Neural cell (in vitro differentiated cells): ENCODE data around the gene HEATR5A. TPM values are rescaled to one million over a fixed set of nuclear protein-coding genes. Genes with fewer than 3 reads are reported as not detected.
"Not testable (repeated sequence)": the region's sequence is repeated elsewhere in the genome, so short reads cannot be mapped to it uniquely, and the experiment has no call there.

Experiments used
- H2AFZ ChIP-seq: fragments of 200-600, 300-800 bp; sonication (generic), shearing (Covaris generic); 2 replicates; pipeline ENCODE4 v1.6.0; 2014; ENCODE audit warnings: low read depth, mild to moderate bottlenecking, antibody characterized with exemption, low read length, moderate library complexity
- H3F3A ChIP-seq: fragments of 200-600 bp; shearing (Covaris generic); 2 replicates; pipeline ENCODE4 v1.6.1; 2016; ENCODE audit warnings: mild to moderate bottlenecking, moderate library complexity, mixed read lengths, antibody characterized with exemption, low read length; ENCODE audit not compliant: insufficient read depth, poor library complexity, severe bottlenecking
- H3K27ac ChIP-seq: fragments of 200-600, 300-800 bp; sonication (generic), shearing (Covaris generic); 2 replicates; pipeline ENCODE4 v1.5.1; 2014; ENCODE audit warnings: mild to moderate bottlenecking, low read length, moderate library complexity
- H3K27me3 ChIP-seq: fragments of 300-800, 200-600 bp; sonication (generic), shearing (Covaris generic); 2 replicates; pipeline ENCODE4 v1.6.0; 2014; ENCODE audit warnings: mild to moderate bottlenecking, low read depth, low read length, moderate library complexity; ENCODE audit not compliant: insufficient read depth
- H3K36me3 ChIP-seq: fragments of 300-800, 200-600 bp; sonication (generic), shearing (Covaris generic); 2 replicates; pipeline ENCODE4 v1.5.1; 2014; ENCODE audit warnings: mild to moderate bottlenecking, antibody characterized with exemption, low read length, moderate library complexity; ENCODE audit not compliant: insufficient read depth
- H3K4me2 ChIP-seq: fragments of 300-800, 200-600 bp; sonication (generic), shearing (Covaris generic); 2 replicates; pipeline ENCODE4 v1.6.0; 2014; ENCODE audit warnings: mild to moderate bottlenecking, low read length
- H3K4me3 ChIP-seq: fragments of 300-800, 200-600 bp; sonication (generic), shearing (Covaris generic); 2 replicates; pipeline ENCODE4 v1.5.1; 2014; ENCODE audit warnings: mild to moderate bottlenecking, low read length, moderate library complexity
- H3K79me2 ChIP-seq: fragments of 200-600 bp; shearing (Covaris generic); replicated peaks from 2 replicates; pipeline ENCODE4 v1.6.0; 2014; ENCODE audit warnings: mild to moderate bottlenecking, low read length, moderate library complexity; ENCODE audit not compliant: insufficient read depth
- H3K9ac ChIP-seq: fragments of 300-800, 200-600 bp; sonication (generic), shearing (Covaris generic); 2 replicates; pipeline ENCODE4 v1.6.1; 2016; ENCODE audit warnings: mild to moderate bottlenecking, low read length, mixed read lengths
- H3K9me2 ChIP-seq: fragments of 200-600 bp; shearing (Covaris generic); 2 replicates; pipeline ENCODE4 v1.6.1; 2016; ENCODE audit warnings: mild to moderate bottlenecking, low read length, mixed read lengths; ENCODE audit not compliant: insufficient read depth
- H3K9me3 ChIP-seq: fragments of 200-600, 300-800 bp; sonication (generic), shearing (Covaris generic); 2 replicates; pipeline ENCODE4 v1.6.1; 2016; ENCODE audit warnings: mild to moderate bottlenecking, mixed run types, low read length, moderate library complexity, mixed read lengths
- H4K20me1 ChIP-seq: fragments of 200-600 bp; shearing (Covaris generic); 2 replicates; pipeline ENCODE4 v1.6.1; 2016; ENCODE audit warnings: mild to moderate bottlenecking, mixed run types; ENCODE audit not compliant: insufficient read depth
- EP300 ChIP-seq: fragments of 450-650 bp; conservative IDR thresholded peaks from 2 replicates; pipeline ENCODE4 v1.6.1; 2014; ENCODE audit warnings: antibody characterized with exemption, mild to moderate bottlenecking, moderate library complexity; ENCODE audit not compliant: poor library complexity, severe bottlenecking
- EZH2 ChIP-seq: fragments of 200-600, 300-800 bp; shearing (Covaris generic), sonication (generic); IDR thresholded peaks from 2 replicates; pipeline ENCODE4 v1.6.1; 2014; ENCODE audit warnings: antibody characterized with exemption, low read length, borderline replicate concordance, mild to moderate bottlenecking; ENCODE audit not compliant: insufficient read depth, poor library complexity, severe bottlenecking
- MXI1 ChIP-seq: fragments of 450-650 bp; conservative IDR thresholded peaks from 2 replicates; pipeline ENCODE4 v1.6.1; 2014; ENCODE audit warnings: antibody characterized with exemption, mild to moderate bottlenecking; ENCODE audit not compliant: poor library complexity, severe bottlenecking
- POLR2AphosphoS5 ChIP-seq: IDR thresholded peaks from 2 replicates; pipeline ENCODE4 v1.6.1; 2012
- RAD21 ChIP-seq: fragments of 450-650 bp; conservative IDR thresholded peaks from 2 replicates; pipeline ENCODE4 v1.6.1; 2014; ENCODE audit warnings: antibody characterized with exemption, mild to moderate bottlenecking, moderate library complexity
- REST ChIP-seq: IDR thresholded peaks from 2 replicates; pipeline ENCODE4 v1.6.1; 2012; ENCODE audit warnings: borderline replicate concordance
- SMC3 ChIP-seq: fragments of 450-650 bp; conservative IDR thresholded peaks from 2 replicates; pipeline ENCODE4 v1.6.1; 2014; ENCODE audit warnings: antibody characterized with exemption, mild to moderate bottlenecking, moderate library complexity; ENCODE audit not compliant: poor library complexity
- TAF1 ChIP-seq: IDR thresholded peaks from 2 replicates; pipeline ENCODE4 v1.6.1; 2012; ENCODE audit warnings: low read depth
- polyA plus RNA-seq: library from polyadenylated mRNA; depleted of rRNA; stranded (reverse); fragments of >200 nt; gene quantifications from 2 replicates; pipeline ENCODE4 v1.2.3, GENCODE V29; 2014
- TF ChIP-seq, protein P1 (sequence below): fragments of 450-650 bp; IDR thresholded peaks from 2 replicates; pipeline ENCODE4 v1.5.1; 2014; ENCODE audit warnings: antibody characterized with exemption, mild to moderate bottlenecking, moderate library complexity; ENCODE audit not compliant: poor library complexity, severe bottlenecking

The HEATR5A gene
- polyA plus RNA-seq, 1 donor from 2014 or later, result 5.2 TPM

DNA sequence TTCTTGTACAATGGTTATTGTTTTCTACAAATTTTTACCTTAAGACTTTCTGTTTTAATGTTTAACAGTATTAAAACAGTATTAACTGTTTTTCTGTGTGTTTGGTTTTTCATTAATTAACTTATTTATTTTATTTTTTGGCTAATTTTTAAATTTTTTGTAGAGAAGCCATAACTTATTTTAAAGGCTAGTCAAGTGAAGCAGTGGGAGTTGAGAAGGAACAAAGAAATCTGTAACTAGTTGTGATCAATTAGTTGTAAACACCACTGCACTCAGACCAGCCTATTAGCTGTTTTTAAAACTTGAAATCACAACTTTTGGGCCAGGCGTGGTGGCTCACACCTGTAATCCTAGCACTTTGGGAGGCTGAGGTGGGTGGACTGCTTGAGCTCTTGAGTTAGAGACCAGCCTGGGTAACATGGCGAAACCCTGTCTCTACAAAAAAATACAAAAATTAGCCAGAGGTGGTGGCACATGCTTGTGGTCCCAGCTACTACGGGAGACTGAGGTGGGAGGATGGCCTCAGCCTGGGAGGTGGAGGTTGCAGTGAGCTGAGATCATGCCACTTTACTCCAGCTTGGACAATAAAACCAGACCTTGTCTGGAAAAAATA, 161.8 kb downstream of the HEATR5A start:
- no peaks in the 10 kb centered on the region for H3K9me2 ChIP-seq
- H3K9me3 ChIP-seq, result no peaks in the 10 kb centered on the region
- H3K79me2 ChIP-seq, result no peaks in the 10 kb centered on the region
- TF ChIP-seq POLR2AphosphoS5 (no peak), MXI1 (no peak), RAD21 (no peak), REST (no peak), TAF1 (no peak), EZH2 (no peak), EP300 (no peak), SMC3 (no peak)
- TF ChIP-seq, protein P1, sequence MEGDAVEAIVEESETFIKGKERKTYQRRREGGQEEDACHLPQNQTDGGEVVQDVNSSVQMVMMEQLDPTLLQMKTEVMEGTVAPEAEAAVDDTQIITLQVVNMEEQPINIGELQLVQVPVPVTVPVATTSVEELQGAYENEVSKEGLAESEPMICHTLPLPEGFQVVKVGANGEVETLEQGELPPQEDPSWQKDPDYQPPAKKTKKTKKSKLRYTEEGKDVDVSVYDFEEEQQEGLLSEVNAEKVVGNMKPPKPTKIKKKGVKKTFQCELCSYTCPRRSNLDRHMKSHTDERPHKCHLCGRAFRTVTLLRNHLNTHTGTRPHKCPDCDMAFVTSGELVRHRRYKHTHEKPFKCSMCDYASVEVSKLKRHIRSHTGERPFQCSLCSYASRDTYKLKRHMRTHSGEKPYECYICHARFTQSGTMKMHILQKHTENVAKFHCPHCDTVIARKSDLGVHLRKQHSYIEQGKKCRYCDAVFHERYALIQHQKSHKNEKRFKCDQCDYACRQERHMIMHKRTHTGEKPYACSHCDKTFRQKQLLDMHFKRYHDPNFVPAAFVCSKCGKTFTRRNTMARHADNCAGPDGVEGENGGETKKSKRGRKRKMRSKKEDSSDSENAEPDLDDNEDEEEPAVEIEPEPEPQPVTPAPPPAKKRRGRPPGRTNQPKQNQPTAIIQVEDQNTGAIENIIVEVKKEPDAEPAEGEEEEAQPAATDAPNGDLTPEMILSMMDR, result no peak
- H2AFZ ChIP-seq, result no peak overlapping the region
- no peaks in the 10 kb centered on the region for H3K27me3 ChIP-seq
- no peak overlapping the region for H3K4me3 ChIP-seq
- H3K4me2 ChIP-seq, result no peak overlapping the region
- no peak overlapping the region for H3K27ac ChIP-seq
- no peaks in the 10 kb centered on the region for H3F3A ChIP-seq
- H3K9ac ChIP-seq, result no peak overlapping the region
- no peaks in the 10 kb centered on the region for H4K20me1 ChIP-seq
- H3K36me3 ChIP-seq, result no peaks in the 10 kb centered on the region

GRCh38 chr14:31257554-31258426, 162.6 kb downstream of the HEATR5A start:
- not testable (repeated sequence) for H4K20me1 ChIP-seq, H3K79me2 ChIP-seq, H3K9me2 ChIP-seq, H3K4me3 ChIP-seq, H3F3A ChIP-seq, H3K36me3 ChIP-seq, H3K4me2 ChIP-seq, H3K9ac ChIP-seq, H3K9me3 ChIP-seq, H3K27ac ChIP-seq, H2AFZ ChIP-seq, H3K27me3 ChIP-seq
